Neuronal stem cell (in vitro differentiated cells): Measurements from ENCODE around the gene PIK3R2.
A peak's percentile ranks its signal among the peaks of the same experiment; 100 is the strongest.

Experiments used
- DNase-seq: peaks from one replicate; pipeline ENCODE4 v3.0.0-alpha.2; 2013; ENCODE audit warnings: low spot score
- H2AFZ ChIP-seq: one replicate; pipeline ENCODE4 v1.6.1; 2013; ENCODE audit warnings: mild to moderate bottlenecking, low read length, inconsistent platforms
- H2AK5ac ChIP-seq: 2 replicates; pipeline ENCODE4 v1.6.1; 2013; ENCODE audit warnings: low read depth, mild to moderate bottlenecking, inconsistent platforms, low read length, moderate library complexity, mixed read lengths
- H2BK120ac ChIP-seq: 2 replicates; pipeline ENCODE4 v1.6.1; 2013; ENCODE audit warnings: low read depth, mild to moderate bottlenecking, inconsistent platforms, low read length, moderate library complexity, mixed read lengths
- H2BK12ac ChIP-seq: one replicate; pipeline ENCODE4 v1.6.1; 2013; ENCODE audit warnings: low read length, inconsistent platforms
- H2BK15ac ChIP-seq: 2 replicates; pipeline ENCODE4 v1.6.1; 2013; ENCODE audit warnings: mild to moderate bottlenecking, low read length, inconsistent platforms, mixed read lengths
- H2BK5ac ChIP-seq: one replicate; pipeline ENCODE4 v1.6.1; 2013; ENCODE audit warnings: inconsistent platforms, mild to moderate bottlenecking, low read length, moderate library complexity
- H3K14ac ChIP-seq: one replicate; pipeline ENCODE4 v1.6.1; 2013; ENCODE audit warnings: low read length, inconsistent platforms
- H3K18ac ChIP-seq: 2 replicates; pipeline ENCODE4 v1.6.1; 2013; ENCODE audit warnings: low read length, inconsistent platforms
- H3K23ac ChIP-seq: 2 replicates; pipeline ENCODE4 v1.6.1; 2013; ENCODE audit warnings: low read depth, mild to moderate bottlenecking, mixed read lengths, low read length, inconsistent platforms; ENCODE audit not compliant: poor library complexity
- H3K27ac ChIP-seq: replicated peaks from 3 replicates; pipeline ENCODE4 v1.5.1; 2013; ENCODE audit warnings: low read length, inconsistent platforms
- H3K27me3 ChIP-seq, 3 experiments: 2 replicates each; pipeline ENCODE4 v1.6.1; 2013; ENCODE audit warnings: low read length in 3 of 3, mild to moderate bottlenecking in 2 of 3, inconsistent platforms in 1 of 3, low read depth in 1 of 3, mixed read lengths in 1 of 3, moderate library complexity in 1 of 3; ENCODE audit not compliant: control insufficient read depth in 3 of 3, insufficient read depth in 3 of 3
- H3K36me3 ChIP-seq, 2 donors: replicated peaks in 1 of 2; 2 replicates each; pipeline ENCODE4 v1.6.1; 2013; ENCODE audit warnings: low read length in 2 of 2; ENCODE audit not compliant: control insufficient read depth in 2 of 2, insufficient read depth in 2 of 2
- H3K4ac ChIP-seq: 2 replicates; pipeline ENCODE4 v1.6.1; 2013; ENCODE audit warnings: inconsistent platforms, mild to moderate bottlenecking, low read length, moderate library complexity
- H3K4me1 ChIP-seq, 2 donors: 1 replicate in 1 of 2; 2 replicates in 1 of 2; pipeline ENCODE4 v1.6.1; 2013; ENCODE audit warnings: low read length in 2 of 2, low read depth in 1 of 2; ENCODE audit not compliant: control insufficient read depth in 2 of 2, insufficient read depth in 1 of 2
- H3K4me2 ChIP-seq: one replicate; pipeline ENCODE4 v1.6.1; 2013; ENCODE audit warnings: mild to moderate bottlenecking, low read length, inconsistent platforms; ENCODE audit not compliant: insufficient read depth, poor library complexity, severe bottlenecking
- H3K4me3 ChIP-seq, 2 donors: 2 replicates each; pipeline ENCODE4 v1.5.1; 2013; ENCODE audit warnings: low read length in 2 of 2, mild to moderate bottlenecking in 2 of 2, inconsistent platforms in 1 of 2, moderate library complexity in 1 of 2
- H3K79me1 ChIP-seq: one replicate; pipeline ENCODE4 v1.6.1; 2013; ENCODE audit warnings: low read depth, mild to moderate bottlenecking, inconsistent platforms, low read length, moderate library complexity
- H3K9ac ChIP-seq: one replicate; pipeline ENCODE4 v1.6.1; 2013; ENCODE audit warnings: mild to moderate bottlenecking, low read depth, low read length, inconsistent platforms; ENCODE audit not compliant: poor library complexity
- H3K9me3 ChIP-seq, 2 donors: replicated peaks in 1 of 2; 2 replicates each; pipeline versions ENCODE3 to v1.6.1; 2013; ENCODE audit warnings: low read length in 2 of 2, mild to moderate bottlenecking in 2 of 2, inconsistent platforms in 1 of 2, low read depth in 1 of 2, mixed read lengths in 1 of 2, moderate library complexity in 1 of 2; ENCODE audit not compliant: control insufficient read depth in 2 of 2, insufficient read depth in 1 of 2
- H4K8ac ChIP-seq: one replicate; pipeline ENCODE4 v1.6.1; 2013; ENCODE audit warnings: low read depth, mild to moderate bottlenecking, inconsistent platforms, low read length, moderate library complexity
- H4K91ac ChIP-seq: one replicate; pipeline ENCODE4 v1.6.1; 2013; ENCODE audit warnings: low read length, low read depth, mild to moderate bottlenecking, inconsistent platforms; ENCODE audit not compliant: poor library complexity
- WGBS, 2 donors: extraction: QIAGEN DNeasy Blood & Tissue Kit; methylation state at CpG; one replicate each; pipeline ENCODE4 v1.1.7; 2013; ENCODE audit warnings: missing lambda C conversion rate in 2 of 2, mixed read lengths in 1 of 2; ENCODE audit not compliant: insufficient read length in 2 of 2, insufficient replicate concordance in 1 of 2; ENCODE audit errors: extremely low coverage in 2 of 2; 5-methylcytosine and 5-hydroxymethylcytosine counted together

PIK3R2 gene

DNA sequence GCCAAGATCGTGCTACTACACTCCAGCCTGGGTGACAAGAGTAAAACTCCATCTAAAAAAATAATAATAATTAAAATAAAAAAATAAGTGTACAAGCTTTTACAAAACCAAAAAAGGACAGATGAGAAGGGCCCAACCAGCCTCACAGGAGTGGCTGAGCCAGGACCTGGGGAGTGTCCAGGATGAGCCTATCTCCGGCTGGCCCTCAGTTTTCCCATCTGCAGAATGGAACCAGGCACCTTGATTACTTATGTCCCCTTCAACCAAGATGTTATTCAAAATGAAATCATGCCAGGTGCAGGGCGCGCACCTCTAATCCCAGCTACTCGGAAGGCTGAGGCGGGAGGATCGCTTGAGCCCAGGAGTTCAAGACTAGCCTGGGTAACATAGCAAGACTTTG lies 11.1 kb downstream of the PIK3R2 start:
- DNase-seq = no peak
- Histone ChIP-seq H3K4me1 (peaks cover 4 to 8% of the 10 kb centered on the region in 2 donors), H3K27me3 (no peaks in the 10 kb centered on the region), H3K14ac (no peak overlapping the region), H3K27ac (no peak overlapping the region), H3K4me3 (no peak overlapping the region), H2BK15ac (no peak overlapping the region), H3K4me2 (no peak overlapping the region), H3K9ac (no peak overlapping the region), H3K18ac (no peak overlapping the region), H4K91ac (no peak overlapping the region), H3K79me1 (peaks cover 6% of the 10 kb centered on the region), H2BK5ac (no peak overlapping the region), H3K9me3 (no peaks in the 10 kb centered on the region), H2BK12ac (no peak overlapping the region), H2AK5ac (no peak overlapping the region), H3K23ac (no peak overlapping the region), H2AFZ (no peak overlapping the region), H2BK120ac (no peak overlapping the region), H4K8ac (no peak overlapping the region), H3K4ac (no peak overlapping the region), H3K36me3 (peaks cover 48 to 73% of the 10 kb centered on the region in 2 donors)
- no CpG with 5 or more reads among the region's 7 CpGs for WGBS, 2 donors

- H3K79me1 ChIP-seq = peaks cover 4% of the 10 kb centered on the region
- 100% methylated on average over 1 of the region's 15 CpGs; no CpG with 5 or more reads in 1 of the 2 donors for WGBS, 2 donors
Measured at GRCh38 chr19:18165794-18166544, 13.0 kb downstream of the PIK3R2 start.

DNA sequence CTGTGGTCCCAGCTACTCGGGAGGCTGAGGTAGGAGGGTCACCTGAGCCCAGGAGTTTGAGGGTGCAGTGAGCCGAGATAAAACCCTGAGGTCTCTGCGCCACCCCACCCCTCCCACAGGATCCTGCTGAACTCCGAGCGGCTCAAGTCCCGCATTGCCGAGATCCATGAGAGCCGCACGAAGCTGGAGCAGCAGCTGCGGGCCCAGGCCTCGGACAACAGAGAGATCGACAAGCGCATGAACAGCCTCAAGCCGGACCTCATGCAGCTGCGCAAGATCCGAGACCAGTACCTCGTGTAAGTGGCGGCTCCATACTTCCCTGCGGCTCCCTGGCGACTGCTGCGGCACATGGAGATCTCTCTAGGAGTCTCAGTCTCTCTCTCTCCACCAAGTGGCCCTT lies 14.0 kb downstream of the PIK3R2 start:
- H3K9ac ChIP-seq = no peak overlapping the region

More at GRCh38 chr19:18165794-18166544, 13.0 kb downstream of the PIK3R2 start:
- H3K4me1 ChIP-seq = peaks cover 4 to 5% of the 10 kb centered on the region in 2 donors
- H2BK5ac ChIP-seq = no peak overlapping the region
- H3K9ac ChIP-seq = no peak overlapping the region
- no peak overlapping the region for H3K4me3 ChIP-seq
- H3K23ac ChIP-seq = no peak overlapping the region
- H4K91ac ChIP-seq = no peak overlapping the region
- no peak overlapping the region for H3K18ac ChIP-seq
- no peak overlapping the region for H2BK15ac ChIP-seq
- H3K4ac ChIP-seq = no peak overlapping the region
- H3K9me3 ChIP-seq = no peaks in the 10 kb centered on the region
- H3K27me3 ChIP-seq = no peaks in the 10 kb centered on the region
- H2BK120ac ChIP-seq = no peak overlapping the region
- H3K14ac ChIP-seq = no peak overlapping the region
- H2AFZ ChIP-seq = no peak overlapping the region
- no peak overlapping the region for H3K27ac ChIP-seq
- H4K8ac ChIP-seq = no peak overlapping the region
- peaks cover 49 to 77% of the 10 kb centered on the region in 2 donors for H3K36me3 ChIP-seq
- no peak for DNase-seq
- H2AK5ac ChIP-seq = no peak overlapping the region
- no peak overlapping the region for H2BK12ac ChIP-seq
- no peak overlapping the region for H3K4me2 ChIP-seq

GRCh38 chr19:18167975-18168645 lies 15.1 kb downstream of the PIK3R2 start:
- peak overlapping the region; percentile 24 for H2BK5ac ChIP-seq
- peak overlapping the region; percentile 70 for H3K9ac ChIP-seq
- H3K4me3 ChIP-seq = no peak overlapping the region
- H3K27ac ChIP-seq = no peak overlapping the region
- no peaks in the 10 kb centered on the region for H3K9me3 ChIP-seq
- no peak overlapping the region for H3K4me2 ChIP-seq
- no peak overlapping the region for H4K8ac ChIP-seq
- H3K4ac ChIP-seq = no peak overlapping the region
- peak overlapping the region; percentile 52 for H2AK5ac ChIP-seq
- no peak overlapping the region for H4K91ac ChIP-seq
- DNase-seq = no peak
- H2BK15ac ChIP-seq = no peak overlapping the region
- H3K14ac ChIP-seq = no peak overlapping the region
- H3K23ac ChIP-seq = peak overlapping the region; percentile 31
- no peaks in the 10 kb centered on the region for H3K4me1 ChIP-seq
- no peak overlapping the region for H2AFZ ChIP-seq
- H3K79me1 ChIP-seq = peaks cover 4% of the 10 kb centered on the region
- no CpG with 5 or more reads among the region's 14 CpGs for WGBS, 2 donors
- H2BK120ac ChIP-seq = no peak overlapping the region
- H2BK12ac ChIP-seq = no peak overlapping the region
- H3K18ac ChIP-seq = no peak overlapping the region
- H3K27me3 ChIP-seq = no peaks in the 10 kb centered on the region
- peaks cover 36 to 64% of the 10 kb centered on the region in 2 donors for H3K36me3 ChIP-seq

More for the DNA sequence above, 14.0 kb downstream of the PIK3R2 start:
- H2AFZ ChIP-seq = no peak overlapping the region
- H3K18ac ChIP-seq = no peak overlapping the region
- peaks cover 45 to 73% of the 10 kb centered on the region in 2 donors for H3K36me3 ChIP-seq
- H4K8ac ChIP-seq = no peak overlapping the region
- no peak overlapping the region for H2BK5ac ChIP-seq
- H2BK15ac ChIP-seq = no peak overlapping the region
- no peak overlapping the region for H2BK120ac ChIP-seq
- H3K27me3 ChIP-seq = no peaks in the 10 kb centered on the region
- H3K4me1 ChIP-seq = no peaks in the 10 kb centered on the region
- no peak overlapping the region for H3K27ac ChIP-seq
- no peaks in the 10 kb centered on the region for H3K9me3 ChIP-seq
- H2AK5ac ChIP-seq = no peak overlapping the region
- peaks cover 4% of the 10 kb centered on the region for H3K79me1 ChIP-seq
- H3K14ac ChIP-seq = no peak overlapping the region
- no peak overlapping the region for H3K4me3 ChIP-seq
- H3K23ac ChIP-seq = no peak overlapping the region
- H2BK12ac ChIP-seq = no peak overlapping the region
- no peak overlapping the region for H4K91ac ChIP-seq
- no CpG with 5 or more reads among the region's 21 CpGs for WGBS, 2 donors
- DNase-seq = no peak
- H3K4ac ChIP-seq = no peak overlapping the region
- H3K4me2 ChIP-seq = no peak overlapping the region
